ENCODE measurements around the gene FAM3A.
"Not testable (repeated sequence)": the region's sequence is repeated elsewhere in the genome, so short reads cannot be mapped to it uniquely, and the experiment has no call there.

The FAM3A gene

DNA sequence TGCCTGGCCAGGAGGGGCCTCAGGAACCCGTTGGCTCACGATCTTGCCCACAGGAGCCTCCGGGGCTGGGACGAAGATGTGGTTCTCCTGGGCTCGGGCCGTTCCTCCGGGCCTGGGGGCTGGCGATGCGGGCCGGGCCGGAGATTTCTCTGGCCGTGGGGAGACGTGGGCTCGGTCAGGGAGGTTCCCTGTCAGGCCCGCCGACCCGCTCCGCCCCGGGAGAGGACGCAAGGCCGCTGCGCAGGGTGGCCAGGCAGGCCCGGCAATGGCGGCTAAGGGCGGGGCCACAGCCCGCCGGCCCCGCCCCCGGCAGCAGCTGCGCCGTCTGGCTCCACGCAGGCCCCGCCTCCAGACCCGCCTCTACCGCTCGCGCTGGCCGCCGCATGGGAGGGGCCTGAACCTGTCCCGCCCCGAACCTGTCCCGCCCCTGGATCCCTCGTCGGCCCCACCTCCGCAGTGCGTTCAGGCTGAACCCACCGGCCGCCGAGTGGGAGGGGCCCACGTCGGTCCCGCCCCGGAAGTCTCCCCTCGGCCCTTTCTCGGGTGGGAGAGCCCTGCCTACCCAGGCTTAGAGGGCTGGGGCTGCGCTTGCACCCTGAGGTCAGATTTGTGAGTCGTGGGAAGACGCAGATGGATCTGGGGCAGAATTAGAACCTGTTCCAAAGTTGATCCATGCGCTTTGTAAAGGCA lies at the start of gene FAM3A:
TSS of gene FAM3A (minus strand) at position 267 of the 690 bp plus-strand sequence. CDS start 460 bp downstream, outside the sequence.
- no peak for DNase-seq (ENCODE audit: low read depth, low spot score)
- H3K27ac ChIP-seq = peak within 1 kb of the TSS; percentile 51

- not testable (repeated sequence) for DNase-seq (ENCODE audit: low read depth, low spot score)
These were observed 46.3 kb upstream of the FAM3A start for GRCh38 chrX:154562295-154562694.

DNA sequence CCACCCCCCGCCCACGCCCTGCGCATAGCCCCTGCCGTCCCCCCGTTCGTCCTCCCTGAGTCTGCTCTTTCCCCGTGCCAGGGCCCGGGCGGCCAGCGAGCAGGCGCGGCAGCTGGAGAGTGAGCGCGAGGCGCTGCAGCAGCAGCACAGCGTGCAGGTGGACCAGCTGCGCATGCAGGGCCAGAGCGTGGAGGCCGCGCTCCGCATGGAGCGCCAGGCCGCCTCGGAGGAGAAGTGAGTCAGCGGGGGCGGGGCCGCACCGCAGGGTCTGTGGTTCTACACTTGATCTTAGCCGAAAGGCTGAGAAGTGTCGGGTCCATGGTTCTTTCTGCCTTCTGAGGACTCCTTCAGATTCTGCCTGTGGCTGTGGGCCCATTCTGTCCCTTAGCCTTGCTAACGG lies 44.3 kb upstream of the FAM3A start:
- DNase-seq (ENCODE audit: low read depth, low spot score); H3K27ac ChIP-seq: not testable (repeated sequence)

More at GRCh38 chrX:154562295-154562694, 46.3 kb upstream of the FAM3A start:
- H3K27ac ChIP-seq = not testable (repeated sequence)

- not testable (repeated sequence) for H3K27ac ChIP-seq; DNase-seq (ENCODE audit: low read depth, low spot score)
These were observed 42.9 kb upstream of the FAM3A start for GRCh38 chrX:154558896-154559295.

- not testable (repeated sequence) for H3K27ac ChIP-seq; DNase-seq (ENCODE audit: low read depth, low spot score)
These were observed 42.1 kb upstream of the FAM3A start for GRCh38 chrX:154558060-154558690.

DNA sequence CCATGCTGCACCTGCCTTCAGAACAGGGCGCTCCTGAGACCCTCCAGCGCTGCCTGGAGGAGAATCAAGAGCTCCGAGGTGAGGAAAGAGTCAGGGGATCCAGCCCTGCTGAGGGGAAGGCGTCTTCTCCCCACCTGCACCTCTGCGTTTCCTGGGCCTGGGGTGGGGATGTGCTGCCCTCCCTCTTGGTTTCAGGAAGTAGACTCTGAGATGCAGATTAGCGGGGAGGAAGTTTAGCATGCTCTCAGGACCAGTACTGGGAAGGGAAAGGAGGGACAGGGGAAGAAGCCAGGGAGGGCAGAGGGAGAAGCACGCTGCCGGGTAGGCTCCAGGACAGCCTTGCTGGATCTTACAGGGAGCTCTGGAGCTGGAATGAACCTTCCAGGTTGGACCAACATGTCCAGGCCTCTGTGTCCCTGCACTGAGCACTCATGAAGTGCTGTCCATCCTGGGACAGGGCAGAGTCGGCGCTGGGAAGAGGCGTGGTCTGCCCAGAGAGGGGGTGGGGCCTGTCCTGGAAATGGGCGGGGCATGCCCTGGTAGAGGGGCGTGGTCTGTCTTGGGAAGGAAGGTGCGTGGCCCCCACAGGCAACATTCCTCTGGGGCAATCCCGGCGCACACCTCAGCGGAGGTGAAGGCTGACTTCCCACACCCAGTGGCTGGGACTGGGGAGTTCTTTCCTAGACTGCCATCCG lies 36.2 kb upstream of the FAM3A start:
- H3K27ac ChIP-seq; DNase-seq (ENCODE audit: low read depth, low spot score): not testable (repeated sequence)

DNA sequence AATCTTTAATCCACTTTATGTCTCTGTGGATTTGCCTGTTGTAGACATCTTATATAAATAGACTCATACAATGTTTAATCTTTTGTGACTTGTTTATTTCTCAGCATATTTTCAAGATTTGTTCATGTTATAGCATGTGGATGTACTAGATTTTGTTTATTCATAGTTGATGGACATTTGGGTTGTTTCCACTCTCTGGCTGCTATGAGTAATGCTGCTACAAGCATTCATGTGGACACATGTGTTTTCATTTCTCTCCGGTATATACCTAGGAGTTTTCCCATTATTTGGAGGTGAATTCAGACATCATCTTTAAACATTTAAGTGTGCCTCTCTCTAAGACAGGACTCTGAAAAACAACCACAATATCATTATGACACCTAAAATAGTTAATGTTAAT lies 33.7 kb upstream of the FAM3A start:
- H3K27ac ChIP-seq = peak overlapping the region; percentile 92
- DNase-seq (ENCODE audit: low read depth, low spot score) = no peak

GRCh38 chrX:154548028-154548316 lies 31.9 kb upstream of the FAM3A start:
- DNase-seq (ENCODE audit: low read depth, low spot score) = no peak
- H3K27ac ChIP-seq = peak overlapping the region; percentile 92

DNA sequence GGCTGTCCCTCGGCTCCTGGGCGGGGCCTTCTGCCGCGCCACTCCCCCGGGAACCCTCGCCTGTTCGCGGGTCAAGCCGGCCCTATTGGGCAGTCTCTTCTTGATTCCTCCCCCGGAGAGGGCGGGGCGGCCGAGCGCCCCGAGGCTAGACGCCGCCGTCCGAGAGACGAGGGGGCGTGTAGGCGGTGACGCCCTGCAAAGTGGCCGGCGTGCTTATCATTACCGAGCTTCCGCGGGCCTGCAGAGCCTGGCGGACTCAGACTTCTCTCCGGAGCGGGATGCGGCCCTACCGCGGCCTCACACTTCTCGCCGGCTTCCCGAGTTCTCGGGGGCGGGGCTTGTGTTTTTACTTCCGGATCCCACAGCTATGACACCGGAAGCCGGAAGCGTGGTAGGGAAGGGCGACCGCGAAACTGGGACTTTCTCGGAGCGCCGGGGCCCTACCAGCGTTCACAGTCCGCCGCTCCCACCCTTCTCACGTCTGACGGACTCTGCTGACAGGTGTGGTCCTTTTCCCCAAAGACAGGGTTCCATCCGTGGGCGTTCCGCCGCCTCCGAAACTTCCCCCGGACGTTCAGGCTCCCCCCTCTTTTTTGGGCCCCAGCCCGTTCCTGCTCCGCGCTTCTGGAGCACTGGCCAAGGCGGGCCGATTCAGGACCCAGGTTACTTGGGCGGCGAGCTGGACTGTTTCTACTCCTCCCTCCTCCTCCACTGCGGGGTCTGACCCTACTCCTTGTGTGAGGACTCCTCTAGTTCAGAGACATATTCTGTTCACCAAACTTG lies 31.4 kb upstream of the FAM3A start, which contains the start of gene IKBKG:
TSS of gene IKBKG (plus strand) at position 376 of the 783 bp plus-strand sequence. CDS start 4,383 bp downstream, outside the sequence.
- H3K27ac ChIP-seq = peak within 1 kb of the TSS; percentile 92
- DNase-seq (ENCODE audit: low read depth, low spot score) = no peak

DNA sequence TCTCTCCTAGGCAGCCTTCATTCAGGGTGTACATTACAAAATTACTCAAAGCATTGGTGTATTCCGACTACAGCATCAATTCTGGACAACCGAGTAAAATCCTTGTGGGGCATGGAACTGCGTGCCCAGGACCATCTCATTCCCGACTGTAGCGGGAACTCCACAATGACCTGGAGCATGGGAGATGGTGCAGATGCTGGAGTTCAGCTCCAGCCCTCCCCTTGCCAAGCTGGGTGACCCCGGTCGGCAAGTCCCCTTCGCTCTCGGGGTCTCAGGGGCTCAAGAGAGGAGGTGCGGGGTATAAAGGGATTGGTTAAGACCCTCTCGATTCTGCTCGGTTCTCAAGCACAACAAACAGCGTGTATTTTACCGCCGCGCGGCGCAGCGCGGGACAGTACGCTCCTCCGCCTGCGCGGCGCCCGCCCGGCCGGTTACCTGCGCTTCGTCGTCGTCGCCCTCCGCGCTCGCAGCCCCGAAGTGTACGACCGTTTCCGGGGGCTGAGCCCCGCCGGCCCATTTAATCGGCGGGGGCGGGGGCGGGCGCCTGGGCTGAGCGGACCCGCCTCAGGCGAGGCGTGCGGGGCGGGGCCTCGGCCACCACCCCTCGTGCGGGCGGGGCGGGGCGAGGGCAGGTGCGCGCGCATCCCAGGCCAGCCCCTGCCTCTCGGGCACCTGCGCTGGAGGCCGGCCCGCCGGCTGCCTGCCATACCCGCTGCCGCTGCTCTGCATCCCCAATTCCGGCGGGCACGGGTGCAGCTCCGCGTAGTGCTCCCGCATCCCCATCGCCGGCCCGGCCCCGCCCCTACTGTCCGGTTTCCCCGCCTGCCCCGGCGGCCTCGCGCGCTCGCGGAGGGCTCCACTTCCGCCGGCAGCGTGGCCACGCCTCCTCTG lies 30.6 kb upstream of the FAM3A start, which contains the start of gene G6PD:
TSS of gene G6PD (minus strand) at position 493 of the 891 bp plus-strand sequence. CDS start 691 bp downstream, outside the sequence.
- no peak for DNase-seq (ENCODE audit: low read depth, low spot score)
- H3K27ac ChIP-seq = peak within 1 kb of the TSS; percentile 92

- no peak for DNase-seq (ENCODE audit: low read depth, low spot score)
These were observed 29.7 kb upstream of the FAM3A start for GRCh38 chrX:154545673-154546274.

DNA sequence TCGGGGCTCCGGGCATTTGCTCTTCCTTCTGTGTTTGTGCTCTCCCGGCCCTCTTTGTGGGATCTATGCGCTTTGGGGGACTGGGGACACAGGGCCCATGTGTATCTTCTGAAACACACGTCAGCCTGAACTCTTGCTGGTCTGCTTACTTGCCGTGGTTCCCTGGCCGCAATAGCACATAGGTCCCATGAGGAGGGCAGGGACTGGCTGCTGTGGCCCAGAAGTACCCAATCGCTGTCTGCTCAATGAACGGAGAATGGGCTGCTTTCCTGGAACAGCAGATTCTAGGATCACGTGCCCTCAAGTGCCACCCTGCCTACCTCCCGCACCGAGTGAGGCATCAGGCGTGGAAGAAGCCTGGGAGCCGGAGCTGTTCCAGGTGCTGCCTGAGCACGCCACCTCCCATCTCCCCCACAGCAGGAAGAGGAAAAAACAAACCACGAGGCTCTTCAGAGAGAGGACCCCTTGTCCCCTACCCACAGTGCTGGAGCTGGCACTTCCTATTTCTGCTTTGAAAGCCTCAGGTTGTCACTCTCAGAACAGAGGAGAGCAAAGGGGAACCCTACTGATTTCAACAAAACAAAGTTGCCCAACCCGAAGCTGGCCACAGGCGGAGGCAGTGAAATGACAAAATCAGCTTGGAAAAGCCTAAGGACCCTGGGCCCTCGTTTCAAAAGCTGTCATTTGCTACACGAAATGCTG lies 26.8 kb upstream of the FAM3A start:
- no peak for DNase-seq (ENCODE audit: low read depth, low spot score)
- H3K27ac ChIP-seq = peak overlapping the region; percentile 92

More at GRCh38 chrX:154545673-154546274, 29.7 kb upstream of the FAM3A start:
- H3K27ac ChIP-seq = no peak overlapping the region

GRCh38 chrX:154541896-154542722 lies 26.1 kb upstream of the FAM3A start:
- no peak for DNase-seq (ENCODE audit: low read depth, low spot score)
- peak overlapping the region; percentile 92 for H3K27ac ChIP-seq

DNA sequence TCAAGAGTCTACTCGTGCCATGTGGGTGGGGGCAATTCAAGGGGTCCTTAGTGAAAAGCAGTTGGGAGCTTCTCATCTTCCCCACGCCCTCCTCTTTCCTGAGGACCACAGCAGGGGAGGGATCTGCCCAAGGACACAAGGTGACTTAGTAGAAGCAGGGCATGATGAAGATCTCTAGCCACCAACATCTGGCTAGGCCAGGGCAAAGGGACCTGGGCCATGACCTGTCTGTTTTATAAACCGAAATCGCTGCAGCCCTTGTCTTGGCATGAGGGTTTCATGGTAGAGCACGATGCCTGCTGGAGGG lies 25.5 kb upstream of the FAM3A start:
- peak overlapping the region; percentile 92 for H3K27ac ChIP-seq
- no peak for DNase-seq (ENCODE audit: low read depth, low spot score)

- no peak for DNase-seq (ENCODE audit: low read depth, low spot score)
- H3K27ac ChIP-seq = peak overlapping the region; percentile 92
These were observed 25.0 kb upstream of the FAM3A start for GRCh38 chrX:154540897-154541535.

- peak overlapping the region; percentile 92 for H3K27ac ChIP-seq
- DNase-seq (ENCODE audit: low read depth, low spot score) = not testable (repeated sequence)
These were observed 24.3 kb upstream of the FAM3A start for GRCh38 chrX:154540365-154540764.

GRCh38 chrX:154539077-154539476 lies 23.0 kb upstream of the FAM3A start:
- H3K27ac ChIP-seq = no peak overlapping the region
- DNase-seq (ENCODE audit: low read depth, low spot score) = no peak
